ENCODE results near the gene CLIP4. TPM values are rescaled to one million over a fixed set of nuclear protein-coding genes. Genes with fewer than 3 reads are reported as not detected.

CLIP4 gene
- total RNA-seq, 1 experiment from 2014 or later: 134 TPM

GRCh38 chr2:29175338-29175737, 60.1 kb downstream of the CLIP4 start:
- POLR2A ChIA-PET (ENCODE audit: unreplicated experiment): no interaction called here
- no peak overlapping the region for H3K27ac ChIP-seq
- H3F3A ChIP-seq (ENCODE audit: insufficient read depth, low read depth): peaks cover 11% of the 10 kb centered on the region
- H3K4me2 ChIP-seq: no peak overlapping the region
- H3K4me3 ChIP-seq: no peak overlapping the region
- TF ChIP-seq EZH2 (IDR thresholded peaks at IDR 0.05; ENCODE audit: low read depth): no peak
- peaks cover 38% of the 10 kb centered on the region for H3K36me3 ChIP-seq (ENCODE audit: low read depth)
- no peaks in the 10 kb centered on the region for H3K9me2 ChIP-seq (ENCODE audit: insufficient read depth)
- H3K27me3 ChIP-seq (ENCODE audit: insufficient read depth, low read depth): no peaks in the 10 kb centered on the region
- CTCF ChIA-PET: no interaction called here
- H3K9me3 ChIP-seq (ENCODE audit: insufficient read depth, low read depth): no peaks in the 10 kb centered on the region
- no peaks in the 10 kb centered on the region for H3K4me1 ChIP-seq (replicated peaks; ENCODE audit: insufficient read depth)
- no peaks in the 10 kb centered on the region; the same call in none of the 2 replicates for H4K20me1 ChIP-seq (ENCODE audit: insufficient read depth)
- BruUV-seq (replicated peaks): TSS peak; percentile 3
- no peak overlapping the region for H2AFZ ChIP-seq
- no peaks in the 10 kb centered on the region for H3K79me2 ChIP-seq (ENCODE audit: low read depth)
- DNase-seq: no peak
- intact Hi-C loops (cut with micrococcal nuclease; ENCODE audit: unreplicated experiment): no loop called here

GRCh38 chr2:29182334-29182733, 67.1 kb downstream of the CLIP4 start:
- peaks cover 36% of the 10 kb centered on the region for H3K36me3 ChIP-seq (ENCODE audit: low read depth)
- intact Hi-C loops (cut with micrococcal nuclease; ENCODE audit: unreplicated experiment): no loop called here
- H2AFZ ChIP-seq: no peak overlapping the region
- H3K27me3 ChIP-seq (ENCODE audit: insufficient read depth, low read depth): no peaks in the 10 kb centered on the region
- H4K20me1 ChIP-seq (ENCODE audit: insufficient read depth): no peaks in the 10 kb centered on the region
- H3K4me1 ChIP-seq (replicated peaks; ENCODE audit: insufficient read depth): no peaks in the 10 kb centered on the region
- POLR2A ChIA-PET (ENCODE audit: unreplicated experiment): no interaction called here
- no peak overlapping the region for H3K4me2 ChIP-seq
- no peaks in the 10 kb centered on the region for H3K79me2 ChIP-seq (ENCODE audit: low read depth)
- TF ChIP-seq EZH2 (IDR thresholded peaks at IDR 0.05; ENCODE audit: low read depth): no peak
- TF ChIP-seq CTCF (conservative IDR thresholded peaks at IDR 0.05): no peak
- H3F3A ChIP-seq (ENCODE audit: insufficient read depth, low read depth): 0 out of 2 replicates have a peak, but pooled peaks cover 9% of the 10 kb centered on the region
- DNase-seq: no peak
- CTCF ChIA-PET: no interaction called here
- no TSS peak for BruUV-seq (replicated peaks)
- no peaks in the 10 kb centered on the region for H3K9me2 ChIP-seq (ENCODE audit: insufficient read depth)
- H3K9me3 ChIP-seq (ENCODE audit: insufficient read depth, low read depth): no peaks in the 10 kb centered on the region
- no peak overlapping the region for H3K27ac ChIP-seq
- no peak overlapping the region for H3K4me3 ChIP-seq

GRCh38 chr2:29182920-29183319, 67.7 kb downstream of the CLIP4 start:
- H3K4me1 ChIP-seq (replicated peaks; ENCODE audit: insufficient read depth): no peaks in the 10 kb centered on the region
- H3K36me3 ChIP-seq (ENCODE audit: low read depth): peaks cover 35% of the 10 kb centered on the region
- H3K9me3 ChIP-seq (ENCODE audit: insufficient read depth, low read depth): no peaks in the 10 kb centered on the region
- no peak overlapping the region for H3K4me3 ChIP-seq
- intact Hi-C loops (cut with micrococcal nuclease; ENCODE audit: unreplicated experiment): no loop called here
- no peaks in the 10 kb centered on the region for H3K79me2 ChIP-seq (ENCODE audit: low read depth)
- no peak for TF ChIP-seq CTCF (conservative IDR thresholded peaks at IDR 0.05)
- H3F3A ChIP-seq (ENCODE audit: insufficient read depth, low read depth): 0 out of 2 replicates have a peak, but pooled peaks cover 9% of the 10 kb centered on the region
- ChIA-PET CTCF (no interaction called here), POLR2A (ENCODE audit: unreplicated experiment) (no interaction called here)
- H2AFZ ChIP-seq: no peak overlapping the region
- no peaks in the 10 kb centered on the region for H4K20me1 ChIP-seq (ENCODE audit: insufficient read depth)
- no peak overlapping the region for H3K4me2 ChIP-seq
- no peak overlapping the region for H3K27ac ChIP-seq
- no peak for DNase-seq
- H3K27me3 ChIP-seq (ENCODE audit: insufficient read depth, low read depth): no peaks in the 10 kb centered on the region
- BruUV-seq (replicated peaks): no TSS peak
- H3K9me2 ChIP-seq (ENCODE audit: insufficient read depth): no peaks in the 10 kb centered on the region

DNA sequence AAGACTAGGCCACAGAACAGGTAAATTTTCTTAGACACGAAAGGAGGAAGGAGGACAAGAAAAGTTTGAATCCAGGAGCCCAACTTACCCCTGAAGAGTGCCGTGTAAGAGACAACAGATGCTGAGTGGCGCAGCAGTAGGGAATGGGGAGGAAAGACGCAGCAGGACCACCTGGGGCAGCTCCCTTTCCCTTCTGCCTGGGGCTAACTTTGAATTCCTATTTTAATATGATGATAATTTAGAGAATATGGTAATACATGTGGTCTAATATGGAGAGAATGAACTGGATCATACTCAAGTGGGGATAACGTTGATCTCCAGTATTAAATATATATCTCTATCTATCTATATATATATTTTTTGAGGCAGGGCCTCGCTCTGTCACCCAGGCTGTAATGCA, 69.3 kb downstream of the CLIP4 start:
- Histone ChIP-seq H3K27me3 (ENCODE audit: insufficient read depth, low read depth) (no peaks in the 10 kb centered on the region), H3K4me1 (replicated peaks; ENCODE audit: insufficient read depth) (no peaks in the 10 kb centered on the region), H3K9me3 (ENCODE audit: insufficient read depth, low read depth) (no peaks in the 10 kb centered on the region), H2AFZ (no peak overlapping the region), H3F3A (ENCODE audit: insufficient read depth, low read depth) (0 out of 2 replicates have a peak, but pooled peaks cover 9% of the 10 kb centered on the region), H3K4me2 (no peak overlapping the region), H3K4me3 (no peak overlapping the region), H3K36me3 (ENCODE audit: low read depth) (peaks cover 28% of the 10 kb centered on the region), H4K20me1 (ENCODE audit: insufficient read depth) (no peaks in the 10 kb centered on the region), H3K27ac (no peak overlapping the region), H3K79me2 (ENCODE audit: low read depth) (no peaks in the 10 kb centered on the region), H3K9me2 (ENCODE audit: insufficient read depth) (no peaks in the 10 kb centered on the region)
- no peak for DNase-seq
- BruUV-seq (replicated peaks): no TSS peak
- CTCF ChIA-PET: no interaction called here
- POLR2A ChIA-PET (ENCODE audit: unreplicated experiment): no interaction called here
- TF ChIP-seq EZH2 (IDR thresholded peaks at IDR 0.05; ENCODE audit: low read depth) (no peak), CTCF (conservative IDR thresholded peaks at IDR 0.05) (no peak)
- intact Hi-C loops (cut with micrococcal nuclease; ENCODE audit: unreplicated experiment): no loop called here

Measured in PC-9 (cell line).